Keratinocyte (primary cell): ENCODE results near the gene ACOX2. TPM values are rescaled to one million over a fixed set of nuclear protein-coding genes. Genes with fewer than 3 reads are reported as not detected.

Experiments
- DNase-seq: peaks from one replicate; pipeline ENCODE4 v3.0.0-alpha.2; 2011; ENCODE audit warnings: low read depth, missing footprints, low spot score
- FAIRE-seq: peaks from 2 replicates; lab custom pipeline; 2011; peaks lifted over from hg19 to GRCh38; lab: Jason Lieb, UNC
- H2AFZ ChIP-seq: 2 replicates; pipeline ENCODE4 v1.6.0; 2012; ENCODE audit warnings: low read length, control low read depth, inconsistent platforms; ENCODE audit not compliant: control insufficient read depth
- H3K27ac ChIP-seq: 2 replicates; pipeline ENCODE4 v1.5.1; 2011; ENCODE audit warnings: low read length; ENCODE audit not compliant: control insufficient read depth, insufficient read depth
- H3K27me3 ChIP-seq: 3 replicates; pipeline ENCODE4 v1.6.0; 2011; ENCODE audit warnings: low read length; ENCODE audit not compliant: control insufficient read depth, insufficient read depth; ENCODE audit errors: extremely low read depth
- H3K36me3 ChIP-seq, 2 experiments: 2 replicates in 1 of 2; 3 replicates in 1 of 2; pipeline ENCODE4 v1.5.1; 2011; ENCODE audit warnings: low read length in 2 of 2, mild to moderate bottlenecking in 1 of 2; ENCODE audit not compliant: control insufficient read depth in 2 of 2, insufficient read depth in 2 of 2; ENCODE audit errors: extremely low read depth in 1 of 2
- H3K4me1 ChIP-seq: 3 replicates; pipeline ENCODE4 v1.5.1; 2011; ENCODE audit warnings: low read length; ENCODE audit not compliant: control insufficient read depth, insufficient read depth; ENCODE audit errors: extremely low read depth
- H3K4me2 ChIP-seq: 3 replicates; pipeline ENCODE4 v1.6.0; 2011; ENCODE audit warnings: low read depth, low read length; ENCODE audit not compliant: control insufficient read depth, insufficient read depth; ENCODE audit errors: extremely low read depth
- H3K4me3 ChIP-seq, 3 experiments: fragments of 200-600 bp in 1 of 3; sonication (generic) in 1 of 3; 2 replicates in 2 of 3; 3 replicates in 1 of 3; pipeline ENCODE4 v1.5.1; 2011 to 2016; ENCODE audit warnings: low read length in 3 of 3, mild to moderate bottlenecking in 3 of 3, control low read depth in 2 of 3, inconsistent platforms in 1 of 3, low read depth in 1 of 3, mixed read lengths in 1 of 3, mixed run types in 1 of 3, moderate library complexity in 1 of 3; ENCODE audit not compliant: control insufficient read depth in 2 of 3, insufficient read depth in 2 of 3; ENCODE audit errors: extremely low read depth in 1 of 3
- H3K79me2 ChIP-seq: 2 replicates; pipeline ENCODE4 v1.6.0; 2012; ENCODE audit warnings: low read length; ENCODE audit not compliant: control insufficient read depth, insufficient read depth
- H3K9ac ChIP-seq: 3 replicates; pipeline ENCODE4 v1.6.0; 2011; ENCODE audit warnings: low read length; ENCODE audit not compliant: control insufficient read depth, insufficient read depth; ENCODE audit errors: extremely low read depth
- H3K9me1 ChIP-seq: 3 replicates; pipeline ENCODE4 v1.6.0; 2011; ENCODE audit warnings: low read length; ENCODE audit not compliant: control insufficient read depth, insufficient read depth; ENCODE audit errors: extremely low read depth
- H3K9me3 ChIP-seq: 2 replicates; pipeline ENCODE4 v1.5.1; 2012; ENCODE audit warnings: low read depth, low read length; ENCODE audit not compliant: control insufficient read depth
- H4K20me1 ChIP-seq: 3 replicates; pipeline ENCODE4 v1.6.0; 2011; ENCODE audit warnings: low read length; ENCODE audit not compliant: control insufficient read depth, insufficient read depth; ENCODE audit errors: extremely low read depth
- CTCF ChIP-seq, 3 experiments: IDR thresholded peaks in 1 of 3; conservative IDR thresholded peaks in 1 of 3; optimal IDR thresholded peaks in 1 of 3; 2 replicates in 2 of 3; 3 replicates in 1 of 3; pipeline versions ENCODE3 to v1.5.1; 2011; ENCODE audit warnings: low read length in 3 of 3, mild to moderate bottlenecking in 3 of 3, moderate library complexity in 2 of 3, control low read depth in 1 of 3, inconsistent platforms in 1 of 3; ENCODE audit not compliant: insufficient read depth in 2 of 3; ENCODE audit errors: extremely low read depth in 1 of 3
- EZH2 ChIP-seq: IDR thresholded peaks from one replicate; pipeline ENCODE4 v1.6.1; 2012; ENCODE audit warnings: inconsistent platforms, mild to moderate bottlenecking, low read length, moderate library complexity
- dilution Hi-C: fragments of 300-500 bp; cut with MboI; formaldehyde crosslinking; loops from one replicate; pipeline ENCODE4 v1.7.0; 2020; ENCODE audit warnings: low sequenced_read_pairs; ENCODE audit not compliant: extremely low pct_ligation_motif_present
- polyA plus RNA-seq, 5 experiments: library from polyadenylated mRNA; depleted of rRNA in 3 of 5; stranded (reverse) in 3 of 5; stranded (forward) in 1 of 5; unstranded in 1 of 5; fragments of >200 nt; gene quantifications; 1 replicate in 1 of 5; 2 replicates in 3 of 5; 3 replicates in 1 of 5; pipeline versions ENCODE4 v1.2.1 to v1.2.3, GENCODE V29; 2011 to 2012; ENCODE audit warnings: missing spikeins in 2 of 5, low read depth in 1 of 5, low replicate concordance in 1 of 5

Gene ACOX2
- polyA plus RNA-seq, 1 donor (not counting 4 experiments of a cell fraction or from before 2014, with no cell fraction given): 0.20 TPM

- no peak overlapping the region for H3K4me3 ChIP-seq
- dilution Hi-C loops: no loop called here
- no peaks in the 10 kb centered on the region for H3K79me2 ChIP-seq
- H3K9me1 ChIP-seq: no peaks in the 10 kb centered on the region
- H2AFZ ChIP-seq: no peak overlapping the region
- H3K36me3 ChIP-seq: no peaks in the 10 kb centered on the region
- no peak overlapping the region for H3K27ac ChIP-seq
- FAIRE-seq (no peak), DNase-seq (no peak)
- H3K4me2 ChIP-seq: no peak overlapping the region
- TF ChIP-seq CTCF (optimal IDR thresholded peaks at IDR 0.05 in 1 of 3, IDR thresholded peaks at IDR 0.05 in 1 of 3, conservative IDR thresholded peaks at IDR 0.05 in 1 of 3; ENCODE audit: extremely low read depth in 1 of 3, insufficient read depth in 2 of 3, low read length in 3 of 3) (no peak), EZH2 (no peak)
- no peaks in the 10 kb centered on the region for H3K27me3 ChIP-seq
- H3K9me3 ChIP-seq: no peaks in the 10 kb centered on the region
- H4K20me1 ChIP-seq: no peaks in the 10 kb centered on the region
- peaks cover 21% of the 10 kb centered on the region for H3K4me1 ChIP-seq
- H3K9ac ChIP-seq: no peak overlapping the region
Measured at GRCh38 chr3:58565621-58566397, 28.8 kb upstream of the ACOX2 start.

- FAIRE-seq: peak; percentile 86
- H3K27ac ChIP-seq: no peak overlapping the region
- DNase-seq: no peak
Measured at GRCh38 chr3:58564456-58565160, 27.6 kb upstream of the ACOX2 start.

More at GRCh38 chr3:58564456-58565160, 27.6 kb upstream of the ACOX2 start:
- Histone ChIP-seq H3K79me2 (no peaks in the 10 kb centered on the region), H4K20me1 (no peaks in the 10 kb centered on the region), H3K4me2 (peak overlapping the region; percentile 25), H3K36me3 (no peaks in the 10 kb centered on the region), H3K27me3 (no peaks in the 10 kb centered on the region), H2AFZ (no peak overlapping the region), H3K9me3 (no peaks in the 10 kb centered on the region), H3K9me1 (no peaks in the 10 kb centered on the region), H3K9ac (no peak overlapping the region), H3K4me1 (peaks cover 23% of the 10 kb centered on the region), H3K4me3 (no peak overlapping the region)
- dilution Hi-C loops: no loop called here
- TF ChIP-seq CTCF (optimal IDR thresholded peaks at IDR 0.05 in 1 of 3, IDR thresholded peaks at IDR 0.05 in 1 of 3, conservative IDR thresholded peaks at IDR 0.05 in 1 of 3; ENCODE audit: extremely low read depth in 1 of 3, insufficient read depth in 2 of 3, low read length in 3 of 3) (no peak), EZH2 (no peak)
